Measurements from ENCODE around the gene FAM20B.
A peak's percentile ranks its signal among the peaks of the same experiment; 100 is the strongest.

FAM20B gene

GRCh38 chr1:179053486-179053885 lies 27.8 kb downstream of the FAM20B start:
- DNase-seq: no peak

DNA sequence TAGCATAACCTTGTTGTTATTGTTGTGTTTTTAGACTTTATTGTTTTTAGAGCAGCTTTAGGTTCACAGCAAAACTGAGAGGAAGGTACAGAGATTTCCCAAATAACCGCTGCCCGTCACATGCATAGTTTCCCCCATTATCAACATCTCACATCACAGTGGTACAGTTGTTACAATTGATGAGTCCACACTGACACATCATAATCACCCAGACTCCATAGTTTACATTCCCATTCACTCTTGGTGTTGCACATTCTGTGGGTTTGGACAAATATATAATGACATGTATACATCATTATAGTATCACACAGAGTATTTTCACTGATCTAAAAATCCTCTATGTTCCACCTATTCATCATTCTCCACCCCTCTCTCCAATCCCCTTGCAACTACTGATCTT lies 30.2 kb downstream of the FAM20B start:
- DNase-seq: no peak

DNA sequence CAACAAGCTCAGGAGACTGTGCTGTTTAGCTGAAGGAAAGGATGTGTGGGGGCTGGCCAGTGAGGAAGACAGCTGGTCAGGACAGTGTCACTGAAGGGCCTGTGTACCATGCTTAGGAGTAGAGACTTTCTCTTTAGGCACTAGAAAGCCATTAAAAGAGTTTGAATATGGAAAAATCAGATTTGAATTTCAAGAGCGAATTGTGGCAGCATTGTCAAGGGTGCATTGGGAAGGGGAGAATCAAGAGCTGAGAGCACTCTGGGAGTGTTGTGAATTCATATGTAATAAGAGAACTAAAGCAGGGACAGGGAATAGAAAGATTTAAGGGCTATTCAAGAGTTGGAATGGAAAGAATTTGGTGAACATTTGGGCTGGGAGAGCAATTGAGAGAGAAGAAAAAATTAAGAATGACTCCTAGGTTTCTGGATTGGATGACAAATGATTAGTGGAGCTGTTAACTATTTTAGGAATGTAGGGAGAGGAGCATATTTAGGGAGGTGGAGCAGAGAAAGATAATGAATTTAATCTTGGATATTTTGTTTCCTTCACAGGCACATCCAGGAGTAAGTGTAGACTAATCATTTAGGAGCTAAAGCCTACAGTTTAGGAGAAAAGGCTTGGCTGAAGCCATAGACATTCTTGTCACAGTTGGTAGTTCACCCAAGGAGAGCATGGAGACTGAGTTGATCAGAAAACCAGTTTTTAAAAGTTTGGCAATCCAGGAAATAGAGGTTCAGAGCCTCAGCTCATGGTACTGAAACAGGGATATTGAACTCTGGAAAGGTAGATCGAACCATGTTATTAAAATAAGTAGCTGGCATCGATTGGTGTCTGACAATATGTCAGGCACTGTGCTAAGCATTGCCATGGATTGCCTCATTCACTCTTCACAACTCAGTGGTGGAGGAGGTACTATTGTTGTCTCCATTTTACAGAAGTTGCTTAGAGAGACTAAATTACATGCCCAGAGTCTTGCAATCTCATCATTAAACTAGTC lies 33.1 kb downstream of the FAM20B start:
- no peak for DNase-seq

GRCh38 chr1:179061360-179062282 lies 35.9 kb downstream of the FAM20B start:
- DNase-seq: no peak

- DNase-seq: no peak
Measured at GRCh38 chr1:179066471-179066870, 40.8 kb downstream of the FAM20B start.

- no peak for DNase-seq
Measured at GRCh38 chr1:179077396-179077795, 51.7 kb downstream of the FAM20B start.

- peak; percentile 64 to 76 for DNase-seq
Measured at GRCh38 chr1:179079113-179079761, 53.5 kb downstream of the FAM20B start.

- peak; percentile 54 to 69 for DNase-seq
Measured at GRCh38 chr1:179080866-179081686, 55.4 kb downstream of the FAM20B start.

GRCh38 chr1:179081687-179082332 lies 56.1 kb downstream of the FAM20B start, which contains the start of gene TOR3A:
Gene TOR3A (plus strand): TSS chr1:179082070. CDS start chr1:179082129, 59 bp downstream.
- DNase-seq: peak; percentile 81 to 86

- DNase-seq: peak; percentile 16 to 25
Measured at GRCh38 chr1:179082333-179082998, 56.8 kb downstream of the FAM20B start.

GRCh38 chr1:179082999-179083335 lies 57.3 kb downstream of the FAM20B start:
- peak; percentile 28 to 38 for DNase-seq

DNA sequence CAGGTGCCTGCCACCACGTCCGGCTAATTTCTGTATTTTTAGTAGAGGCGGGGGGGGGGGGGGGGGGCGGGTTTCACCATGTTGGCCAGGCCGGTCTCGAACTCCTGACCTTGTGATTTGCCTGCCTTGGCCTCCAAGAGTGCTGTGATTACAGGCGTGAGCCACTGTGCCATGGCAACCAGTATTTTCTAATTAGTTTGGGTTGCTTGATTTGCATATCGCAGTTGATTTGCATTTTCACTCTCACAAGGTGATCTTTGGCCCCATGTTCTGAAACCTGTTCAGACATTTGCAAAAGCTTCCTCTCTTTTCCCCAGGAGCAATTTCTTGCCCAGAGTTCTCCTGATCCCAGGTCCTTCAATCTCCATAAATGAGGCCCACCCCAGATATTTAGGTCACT lies 57.8 kb downstream of the FAM20B start:
- DNase-seq: peak; percentile 16 to 46

GRCh38 chr1:179087665-179088064 lies 62.0 kb downstream of the FAM20B start:
- no peak for DNase-seq

DNA sequence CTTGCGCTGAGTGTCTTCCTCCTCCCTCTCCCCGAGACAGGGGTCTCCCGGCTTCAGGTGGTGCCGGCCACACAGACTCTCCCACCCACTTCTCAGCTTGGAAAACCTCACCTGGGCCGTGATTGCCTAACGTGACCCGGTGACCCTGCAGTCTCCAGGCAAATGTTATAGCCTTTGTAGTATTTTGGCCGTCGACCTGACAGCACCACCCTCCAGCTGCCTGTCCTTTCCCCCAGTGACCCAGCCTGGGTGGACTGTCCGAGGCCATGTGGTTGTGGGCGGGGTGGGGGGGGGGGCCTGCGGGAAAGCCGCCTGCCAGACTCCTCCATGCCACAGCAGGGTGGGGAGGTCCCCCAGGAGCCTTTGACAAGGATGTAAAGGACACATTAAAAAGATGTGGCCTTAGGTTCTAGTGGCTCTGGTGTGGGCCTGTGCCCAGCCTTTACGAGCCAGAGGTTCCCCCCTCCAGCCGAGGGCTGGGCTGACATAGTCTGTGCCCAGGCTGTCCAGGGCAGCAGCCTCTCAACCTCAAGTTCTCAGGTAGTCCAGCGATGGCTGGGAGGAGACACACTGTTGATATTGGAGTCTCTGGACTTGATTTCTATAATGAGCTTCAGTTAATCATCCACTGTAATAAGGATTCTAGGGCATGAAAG lies 64.3 kb downstream of the FAM20B start:
- DNase-seq: no peak

DNA sequence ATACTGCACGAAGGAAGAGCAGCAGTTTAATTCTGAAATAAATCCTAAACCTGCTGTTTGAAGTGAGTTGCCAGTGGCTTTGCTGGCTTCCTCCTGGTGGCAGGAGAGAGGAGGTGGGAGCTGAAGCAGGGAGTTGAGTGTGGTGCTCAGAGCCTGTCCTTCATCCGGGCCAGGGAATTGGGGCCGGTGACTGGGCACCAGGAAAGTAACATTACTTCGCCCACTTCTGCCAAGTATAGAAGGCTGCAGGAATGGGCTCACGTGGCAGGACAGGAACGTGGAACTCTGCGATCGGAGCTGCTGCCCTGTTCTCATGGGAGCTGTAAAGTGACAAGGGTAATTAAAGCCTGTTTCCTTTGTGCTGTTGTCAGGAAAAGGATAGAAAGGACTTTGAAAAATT lies 64.8 kb downstream of the FAM20B start:
- no peak for DNase-seq

DNA sequence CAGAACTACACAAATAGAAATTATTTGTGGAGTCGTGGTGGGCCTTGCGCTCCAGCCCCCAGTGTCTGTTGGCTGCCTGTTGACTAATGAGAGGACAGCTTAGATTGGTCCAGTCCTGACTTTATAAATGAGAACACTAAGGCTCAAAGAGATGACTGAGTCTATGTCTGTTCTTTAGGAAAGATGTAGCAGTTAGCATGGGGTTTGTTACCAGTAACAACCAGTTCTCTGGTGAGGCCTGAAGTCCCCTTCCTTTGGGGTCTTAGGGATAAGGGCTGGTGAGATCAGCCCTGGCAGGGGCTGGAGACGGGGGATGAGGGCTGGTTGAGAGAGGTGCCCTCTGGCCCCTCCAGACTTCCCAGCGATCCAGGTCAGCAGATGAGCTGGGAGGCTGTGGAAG lies 65.2 kb downstream of the FAM20B start:
- DNase-seq: no peak

DNA sequence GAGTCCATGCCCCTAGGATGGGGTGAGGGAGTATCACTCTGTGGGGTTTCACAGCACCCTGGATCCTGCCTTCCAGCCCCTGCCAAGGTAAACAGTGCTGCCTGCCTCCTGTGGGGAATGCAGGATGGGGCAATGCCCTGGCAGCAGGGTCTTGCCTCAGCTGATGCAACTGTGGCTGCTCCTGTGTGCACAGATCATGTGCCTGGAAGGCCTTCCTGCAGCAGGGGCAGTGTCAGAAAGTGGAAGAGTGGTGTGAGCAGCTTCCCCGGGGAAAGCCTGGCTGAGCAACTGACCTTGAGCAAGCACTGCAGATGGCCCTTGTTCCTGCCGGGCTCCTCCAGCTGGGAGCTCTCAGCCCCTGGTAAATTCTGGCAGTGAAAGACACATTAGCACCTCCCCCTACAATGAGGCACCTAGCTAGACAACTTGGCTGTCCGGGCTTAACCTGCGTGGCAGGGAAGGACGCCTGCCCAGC lies 66.0 kb downstream of the FAM20B start:
- DNase-seq: no peak

DNA sequence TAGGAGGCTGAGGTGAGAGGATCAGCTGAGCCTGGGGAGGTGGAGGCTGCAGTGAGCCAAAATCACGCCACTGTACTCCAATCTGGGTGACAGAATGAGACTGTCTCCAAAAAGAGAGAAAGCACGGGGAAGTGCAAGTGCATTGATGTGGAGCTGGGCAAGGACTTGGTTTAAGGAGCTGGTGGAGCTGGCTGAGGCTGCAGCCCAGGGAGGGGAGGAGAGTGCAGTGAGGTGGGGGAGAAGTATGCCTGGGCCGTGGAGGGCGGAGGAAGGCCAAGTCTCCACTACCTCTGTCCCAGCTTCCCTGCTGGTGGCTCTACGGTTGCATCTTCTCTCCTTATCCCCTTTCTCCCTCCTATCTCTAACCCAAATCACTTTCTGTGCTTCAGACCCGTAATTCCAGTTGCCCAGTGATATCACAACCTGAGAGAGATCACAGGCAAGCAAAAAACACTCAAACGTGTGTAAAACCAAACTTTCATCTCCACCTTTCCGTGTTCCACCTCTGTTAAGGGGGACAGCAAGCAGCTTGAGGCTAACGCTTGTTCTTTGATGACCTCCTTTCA lies 67.3 kb downstream of the FAM20B start:
- DNase-seq: no peak

GRCh38 chr1:179094818-179095217 lies 69.1 kb downstream of the FAM20B start:
- no peak for DNase-seq

DNA sequence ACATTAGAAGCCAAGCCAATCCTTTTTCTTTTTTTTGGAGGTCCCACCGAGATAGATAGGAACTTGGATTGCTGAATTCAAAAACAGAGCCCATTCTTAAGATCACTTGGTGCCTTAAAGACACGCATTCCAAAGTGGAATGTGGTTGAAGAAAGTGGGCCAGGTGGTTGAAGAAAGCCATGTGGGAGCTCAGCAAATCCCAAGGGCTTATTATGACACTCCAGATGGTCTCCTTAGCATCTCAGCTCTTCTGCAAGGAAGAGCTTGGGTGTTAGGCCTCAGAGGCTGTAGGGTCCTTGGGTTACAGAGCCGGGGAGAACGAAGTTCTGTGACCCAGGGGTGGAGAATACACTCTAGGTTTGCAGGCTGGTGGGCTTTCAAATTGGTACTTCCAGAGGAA lies 69.7 kb downstream of the FAM20B start:
- no peak for DNase-seq
